CMK (cell line): Measurements from ENCODE around the gene DOCK4.

Source experiments
- DNase-seq: peaks from one replicate; pipeline ENCODE4 v3.0.0-alpha.2; 2010; ENCODE audit warnings: low read depth

DOCK4 gene

DNA sequence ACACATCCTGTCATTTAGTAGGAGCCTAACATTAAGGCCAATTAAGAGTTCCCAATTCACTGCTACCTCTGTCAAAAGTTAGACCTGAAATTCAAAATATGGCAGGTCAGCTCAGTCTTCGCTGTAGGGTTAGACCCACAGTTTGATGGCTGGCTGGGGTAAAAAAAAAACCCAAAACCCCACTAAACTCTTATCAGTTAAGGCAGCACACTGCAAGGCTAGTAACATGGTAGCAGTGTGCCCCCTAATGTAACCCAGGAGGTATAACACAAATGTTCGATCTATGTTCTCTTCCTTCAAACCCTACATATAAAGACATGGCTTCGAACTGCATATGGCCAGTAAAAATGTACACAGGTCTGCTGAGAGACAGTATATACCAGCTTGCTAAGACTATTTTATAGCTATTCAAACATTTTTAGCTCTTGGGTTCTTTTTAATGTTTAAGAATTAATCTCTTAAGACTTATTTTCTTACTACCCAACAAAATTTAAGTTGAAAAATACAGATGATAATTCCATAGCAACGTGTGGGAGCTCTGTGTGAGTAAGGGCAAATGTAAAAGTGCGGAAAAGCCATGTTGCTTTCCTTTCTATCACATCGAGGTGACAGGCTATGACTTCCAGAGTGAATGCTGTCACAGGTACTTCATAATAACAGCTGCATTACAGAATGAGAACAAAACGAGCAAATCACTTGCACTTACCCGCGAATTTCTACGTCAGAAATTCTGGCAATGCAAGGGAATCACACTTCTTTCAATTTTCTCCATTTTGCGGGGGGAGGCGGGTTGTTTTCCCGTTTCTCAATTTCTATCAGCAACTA, 475.5 kb downstream of the DOCK4 start:
- DNase-seq, result no peak

DNA sequence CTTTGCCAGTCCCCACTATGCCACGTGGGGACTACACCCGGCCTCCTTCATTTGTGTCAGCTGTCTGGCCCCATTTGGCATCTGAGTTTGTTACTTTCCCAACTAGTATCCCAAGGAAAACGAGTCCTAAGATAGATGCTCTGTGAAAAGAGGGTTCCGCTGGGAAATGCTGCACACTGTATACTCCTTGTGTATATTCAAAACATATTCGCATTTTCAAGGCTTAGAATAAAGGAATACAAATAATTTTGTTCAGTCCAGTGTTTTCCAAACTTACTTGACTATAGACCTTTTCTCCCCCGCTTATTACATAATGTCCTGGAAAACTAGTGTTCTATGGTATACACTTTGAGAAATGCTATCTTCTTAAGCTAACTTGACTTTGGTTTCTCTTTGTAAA, 476.1 kb downstream of the DOCK4 start:
- no peak for DNase-seq

DNA sequence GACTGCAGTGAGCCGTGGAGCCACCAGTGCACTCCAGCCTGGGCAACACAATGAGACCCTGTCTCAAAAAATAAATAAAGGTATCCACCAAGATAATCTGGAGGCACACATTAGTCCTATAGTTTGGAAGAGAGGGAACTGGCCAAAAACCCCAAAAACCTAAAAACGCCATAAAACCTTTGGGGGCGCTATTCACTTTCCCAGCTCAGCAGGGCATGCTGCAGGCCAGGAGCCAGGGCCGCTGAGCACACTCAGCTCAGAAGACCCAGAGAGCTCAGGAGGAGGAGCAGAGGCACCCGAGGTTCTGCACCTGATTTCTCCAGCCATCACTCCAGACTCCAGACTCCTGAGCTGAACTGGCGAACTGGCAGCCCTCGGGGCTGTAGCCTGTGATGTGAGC, 476.7 kb downstream of the DOCK4 start:
- no peak for DNase-seq

DNA sequence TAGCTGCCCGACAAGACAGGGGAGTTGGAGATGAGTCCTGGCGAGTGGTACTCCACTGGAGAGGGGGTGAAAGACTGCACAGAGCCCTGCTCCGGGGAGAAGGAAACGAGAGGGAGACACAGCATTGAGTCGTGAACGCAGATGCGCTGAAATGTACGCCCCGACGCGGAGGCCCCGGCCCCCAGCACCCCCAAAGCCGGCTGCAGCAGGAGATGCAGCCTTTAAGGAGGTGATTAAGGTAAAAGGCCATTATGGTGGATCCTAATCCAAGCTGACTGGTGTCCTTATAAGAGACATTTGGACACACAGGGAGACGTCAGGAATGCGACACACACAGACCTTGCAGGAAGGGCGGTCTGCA, 477.6 kb downstream of the DOCK4 start:
- DNase-seq, result no peak

GRCh38 chr7:111727905-111728634, 478.1 kb downstream of the DOCK4 start:
- DNase-seq, result no peak

- DNase-seq, result no peak
These were observed 487.3 kb downstream of the DOCK4 start for GRCh38 chr7:111718886-111719285.

GRCh38 chr7:111711426-111712065, 494.7 kb downstream of the DOCK4 start:
- DNase-seq, result no peak

- DNase-seq, result no peak
These were observed 495.3 kb downstream of the DOCK4 start for GRCh38 chr7:111710839-111711380.

DNA sequence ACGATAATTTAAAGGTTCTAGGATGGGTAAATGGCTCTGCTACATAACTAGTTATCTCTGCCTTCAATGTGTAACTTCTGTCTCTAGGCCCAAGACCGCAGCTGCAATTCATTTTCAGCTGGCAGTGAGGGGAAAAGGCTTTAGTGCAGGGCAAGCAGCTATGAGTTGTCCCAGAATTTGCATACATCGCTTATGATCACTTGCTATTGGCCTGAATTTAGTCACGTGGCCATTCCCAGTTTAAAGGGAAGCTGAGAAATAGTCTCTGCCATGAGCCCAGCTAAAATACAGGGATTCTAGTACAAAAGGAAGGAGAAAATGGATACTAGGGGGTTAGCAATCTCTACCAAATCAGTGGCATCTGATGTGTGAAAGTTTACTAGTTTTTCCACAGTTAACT, 498.1 kb downstream of the DOCK4 start:
- no peak for DNase-seq

DNA sequence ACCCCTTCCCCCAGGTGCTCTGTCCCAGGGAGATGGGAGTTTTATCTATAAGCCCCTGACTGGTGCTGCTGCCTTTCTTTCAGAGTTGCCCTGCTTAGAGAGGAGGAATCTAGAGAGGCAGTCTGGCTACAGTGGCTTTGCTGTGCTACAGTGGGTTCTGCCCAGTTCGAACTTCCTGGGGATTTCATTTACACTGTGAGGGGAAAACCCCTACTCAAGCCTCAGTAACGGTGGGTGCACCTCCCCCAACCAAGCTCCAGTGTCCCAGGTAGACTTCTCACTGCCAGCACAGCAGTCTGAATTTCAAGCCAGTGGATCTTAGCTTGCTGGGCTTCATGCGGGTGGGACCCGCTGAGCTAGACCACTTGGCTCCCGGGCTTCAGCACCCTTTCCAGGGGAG, 500.4 kb downstream of the DOCK4 start:
- no peak for DNase-seq

- DNase-seq, result no peak
These were observed 508.4 kb downstream of the DOCK4 start for GRCh38 chr7:111697771-111698170.

DNA sequence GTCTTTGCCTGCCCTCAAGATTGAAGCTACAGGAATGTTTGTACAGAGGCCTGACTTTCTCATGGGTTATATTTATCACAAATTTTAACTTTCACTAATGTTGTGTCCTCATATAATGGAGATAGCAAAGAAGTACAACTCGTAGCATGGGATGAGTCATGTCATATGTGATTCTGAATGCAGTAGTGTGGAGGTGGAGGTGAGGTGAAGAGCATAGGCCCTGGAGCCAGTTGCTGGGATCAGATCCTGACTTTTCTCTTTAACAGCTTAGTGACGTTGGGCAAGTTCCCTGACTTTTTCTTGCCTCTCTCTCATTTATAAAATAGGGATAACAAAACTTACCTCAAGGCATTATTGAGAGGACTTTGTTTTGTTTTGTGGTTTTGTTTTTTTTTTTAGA, 511.8 kb downstream of the DOCK4 start:
- DNase-seq, result no peak

GRCh38 chr7:111690364-111691111, 515.7 kb downstream of the DOCK4 start:
- no peak for DNase-seq

GRCh38 chr7:111685349-111685748, 520.9 kb downstream of the DOCK4 start:
- no peak for DNase-seq

DNA sequence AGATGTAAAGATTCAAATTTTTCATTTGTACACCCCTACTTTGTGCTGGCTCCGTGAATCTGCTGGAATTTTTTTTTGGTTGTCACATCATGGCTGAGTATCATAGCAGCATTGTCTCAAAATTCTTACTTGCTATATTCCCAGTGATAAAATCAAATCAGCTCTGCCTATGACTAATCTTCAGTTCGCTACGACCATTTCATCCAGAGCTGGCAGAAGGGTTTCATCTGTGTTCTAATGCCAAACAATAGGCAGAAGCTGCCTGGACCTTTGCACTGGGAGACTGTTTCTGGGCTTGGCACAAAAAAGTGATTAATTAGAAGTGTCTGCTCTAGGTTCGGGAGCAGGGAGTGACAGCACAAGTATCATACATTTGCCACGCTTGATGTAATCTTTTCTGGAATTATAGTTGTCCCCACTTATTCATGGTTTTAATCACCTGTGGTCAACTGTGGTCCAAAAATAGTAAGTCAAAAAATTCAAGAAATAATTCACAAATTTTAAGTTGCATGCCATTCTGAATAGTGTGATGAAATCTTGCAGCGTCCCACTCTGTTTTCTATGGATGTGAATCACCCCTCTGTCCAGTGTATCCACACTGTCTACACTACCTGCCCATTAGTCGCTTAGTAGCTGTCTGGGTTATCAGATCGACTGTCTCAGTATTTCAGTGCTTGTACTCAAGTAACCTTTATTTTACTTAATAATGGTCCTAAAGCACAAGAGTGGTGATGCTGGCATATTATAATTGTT, 523.4 kb downstream of the DOCK4 start:
- DNase-seq, result no peak

- DNase-seq, result no peak
These were observed 525.0 kb downstream of the DOCK4 start for GRCh38 chr7:111681242-111681641.

- DNase-seq, result no peak
These were observed 527.2 kb downstream of the DOCK4 start for GRCh38 chr7:111678986-111679385.

- no peak for DNase-seq
These were observed 527.9 kb downstream of the DOCK4 start for GRCh38 chr7:111678281-111678680.

DNA sequence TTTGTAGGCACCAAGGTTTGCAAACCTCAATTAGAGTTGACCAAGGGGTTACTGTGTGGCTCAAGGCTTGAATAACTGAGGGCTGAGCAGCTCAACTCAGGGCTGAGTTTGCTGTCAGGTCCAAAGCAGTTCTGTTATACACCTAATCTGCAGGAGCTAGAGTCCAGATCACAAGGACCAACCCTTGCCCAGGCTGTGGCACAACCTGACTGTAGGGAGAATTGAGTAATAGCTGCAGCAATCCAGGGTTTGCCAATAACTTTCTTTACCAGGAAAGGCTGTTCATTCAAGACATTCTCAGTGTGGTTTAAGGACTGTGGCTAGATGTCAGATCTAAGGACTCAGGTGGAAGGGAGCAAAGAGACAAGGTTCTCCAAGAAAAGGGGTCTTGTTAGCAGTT, 528.4 kb downstream of the DOCK4 start:
- no peak for DNase-seq

DNA sequence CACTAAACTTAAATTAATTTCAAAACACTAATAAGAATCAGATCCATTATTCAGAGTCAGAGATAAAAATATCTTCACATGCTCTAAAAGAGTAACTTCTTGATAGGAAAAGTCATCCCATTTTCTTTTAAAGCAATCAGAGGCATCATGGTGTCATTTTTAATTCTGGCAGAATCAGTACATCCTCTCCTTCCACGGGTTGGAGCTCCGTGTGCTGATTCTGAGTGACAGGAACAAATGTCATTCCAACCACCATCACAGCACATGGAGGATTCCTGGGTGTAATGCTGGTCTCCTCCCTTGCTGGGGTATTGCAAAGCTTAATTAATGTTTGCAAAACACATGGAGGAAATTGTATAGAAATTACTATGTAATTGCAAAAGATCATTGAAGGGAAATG, 529.4 kb downstream of the DOCK4 start:
- DNase-seq, result no peak
